ENCODE data around the gene SMAD6.

GRCh38 chr15:66721501-66721937 is 19.5 kb downstream of the SMAD6 start:
- TF ChIP-seq POLR2A (IDR thresholded peaks at IDR 0.05) (no peak), CTCF (IDR thresholded peaks at IDR 0.05) (no peak)
